GM12864 (cell line): ENCODE results near the gene AKNA.

ENCODE experiments used
- DNase-seq: peaks from one replicate; pipeline ENCODE4 v3.0.0-alpha.2; 2011; ENCODE audit warnings: low read depth
- H3K4me3 ChIP-seq: 2 replicates; pipeline ENCODE4 v1.5.1; 2011; ENCODE audit warnings: mild to moderate bottlenecking, low read depth, low read length, control low read depth
- TF ChIP-seq, protein P1 (sequence below): IDR thresholded peaks from 2 replicates; pipeline ENCODE4 v1.5.1; 2011; ENCODE audit warnings: low read depth, mild to moderate bottlenecking, moderate library complexity, low read length, control low read depth, inconsistent platforms; ENCODE audit errors: missing control alignments

AKNA gene

DNA sequence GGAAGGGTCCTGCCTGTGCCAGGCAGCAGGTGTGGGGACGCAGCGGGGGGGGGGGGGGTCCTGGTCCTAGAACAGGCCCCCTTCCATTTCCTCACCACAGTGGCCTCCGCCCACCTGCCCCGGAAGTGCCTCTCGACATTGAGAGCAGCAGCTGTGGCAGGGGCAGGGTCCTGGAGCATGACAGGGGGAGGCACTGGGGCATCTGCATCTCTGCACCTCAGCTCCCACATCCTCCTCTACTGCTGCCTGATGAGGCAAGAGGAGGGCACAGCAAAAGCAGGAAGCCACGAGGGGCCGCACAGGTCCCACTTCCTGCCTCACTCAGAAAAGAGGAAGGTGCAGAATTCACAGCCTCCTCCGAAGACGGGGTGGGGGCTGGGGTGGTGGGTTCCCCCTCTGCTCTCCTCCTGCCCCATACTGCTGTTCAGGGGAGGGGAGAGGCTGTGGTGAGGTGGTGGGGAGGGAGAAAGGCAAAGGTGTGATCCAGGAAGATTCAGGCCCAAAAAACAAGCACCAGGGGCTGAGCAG is 14.8 kb downstream of the AKNA start:
- TF ChIP-seq, protein P1, sequence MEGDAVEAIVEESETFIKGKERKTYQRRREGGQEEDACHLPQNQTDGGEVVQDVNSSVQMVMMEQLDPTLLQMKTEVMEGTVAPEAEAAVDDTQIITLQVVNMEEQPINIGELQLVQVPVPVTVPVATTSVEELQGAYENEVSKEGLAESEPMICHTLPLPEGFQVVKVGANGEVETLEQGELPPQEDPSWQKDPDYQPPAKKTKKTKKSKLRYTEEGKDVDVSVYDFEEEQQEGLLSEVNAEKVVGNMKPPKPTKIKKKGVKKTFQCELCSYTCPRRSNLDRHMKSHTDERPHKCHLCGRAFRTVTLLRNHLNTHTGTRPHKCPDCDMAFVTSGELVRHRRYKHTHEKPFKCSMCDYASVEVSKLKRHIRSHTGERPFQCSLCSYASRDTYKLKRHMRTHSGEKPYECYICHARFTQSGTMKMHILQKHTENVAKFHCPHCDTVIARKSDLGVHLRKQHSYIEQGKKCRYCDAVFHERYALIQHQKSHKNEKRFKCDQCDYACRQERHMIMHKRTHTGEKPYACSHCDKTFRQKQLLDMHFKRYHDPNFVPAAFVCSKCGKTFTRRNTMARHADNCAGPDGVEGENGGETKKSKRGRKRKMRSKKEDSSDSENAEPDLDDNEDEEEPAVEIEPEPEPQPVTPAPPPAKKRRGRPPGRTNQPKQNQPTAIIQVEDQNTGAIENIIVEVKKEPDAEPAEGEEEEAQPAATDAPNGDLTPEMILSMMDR = no peak
- DNase-seq = peak; percentile 90
- H3K4me3 ChIP-seq = no peak overlapping the region; the same call in 1 of the 2 replicates

DNA sequence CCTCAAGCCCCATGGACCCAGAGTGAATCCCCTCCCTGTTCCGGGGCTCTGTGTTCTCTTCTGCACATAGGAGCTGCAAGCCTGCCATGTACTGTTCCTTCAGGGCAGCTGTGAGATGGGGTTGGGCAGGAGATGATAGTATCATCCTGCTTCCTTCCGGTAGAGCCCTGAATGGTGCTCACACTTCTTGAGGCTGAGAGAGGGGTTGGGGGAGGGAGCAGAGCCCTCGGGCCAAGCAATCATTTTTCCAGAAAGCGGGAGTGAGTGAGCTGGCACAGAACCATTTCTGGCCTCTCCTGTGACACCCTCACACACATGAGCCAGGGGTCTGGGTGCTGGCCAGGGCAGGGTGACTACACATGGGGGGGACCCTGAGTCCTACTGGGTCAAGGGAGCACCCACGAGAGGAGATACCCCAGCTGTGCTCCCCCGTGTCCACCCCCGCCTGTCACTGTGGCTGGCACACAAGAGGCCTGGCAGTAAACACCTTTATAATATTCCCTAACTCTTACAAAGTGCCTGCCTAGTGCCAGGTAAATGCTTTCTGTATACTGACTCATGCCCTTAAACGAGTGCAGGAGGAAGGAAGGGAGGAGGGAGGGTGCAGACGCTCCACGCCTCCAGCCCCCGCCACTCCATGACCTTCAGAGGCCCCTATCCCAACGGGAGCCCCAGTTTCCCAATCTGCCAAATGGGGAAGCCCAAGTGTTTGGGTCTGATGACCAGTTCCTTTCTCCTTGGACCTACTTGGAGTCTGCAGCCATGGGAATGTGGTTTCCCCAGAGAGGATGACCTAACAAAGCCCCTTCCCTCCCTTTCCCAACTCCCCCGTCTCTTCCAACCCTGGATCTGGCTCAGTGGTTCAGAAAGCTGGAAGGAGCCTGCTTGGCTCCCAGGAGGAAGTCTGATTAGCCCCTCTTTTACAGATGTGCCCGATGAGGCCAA is 15.5 kb downstream of the AKNA start:
- peak overlapping the region; percentile 2; the same call in 1 of the 2 replicates for H3K4me3 ChIP-seq
- no peak for DNase-seq
- TF ChIP-seq, protein P1 = no peak

DNA sequence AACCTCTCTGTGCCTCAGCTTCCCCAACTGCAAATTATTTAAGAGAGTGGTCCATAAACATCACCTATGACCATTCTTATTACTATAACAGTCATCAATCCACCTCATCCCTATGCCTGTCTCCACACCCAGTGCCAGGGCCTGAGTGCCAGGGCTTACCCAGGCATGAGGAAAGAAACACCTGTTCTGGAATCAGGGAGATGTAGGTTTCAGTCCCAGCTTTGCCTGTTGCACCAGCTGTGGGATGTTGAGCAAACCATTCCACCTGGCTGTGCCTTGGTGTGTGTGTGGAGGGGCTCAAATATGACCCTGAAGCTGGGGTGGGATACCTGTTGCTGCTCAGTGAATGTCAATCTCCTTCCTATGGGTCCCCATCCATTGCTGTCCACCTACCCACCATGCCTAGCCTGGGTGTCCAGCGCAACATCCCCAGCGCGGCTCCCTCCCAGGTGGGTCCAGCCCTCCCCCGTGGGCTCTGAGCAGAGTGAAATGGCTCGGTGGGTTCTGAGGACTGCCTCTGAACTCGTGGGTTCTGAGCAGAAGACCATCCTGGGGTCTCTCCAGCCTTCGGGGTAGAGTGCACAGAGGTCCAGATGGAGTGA is 16.3 kb downstream of the AKNA start:
- no peak for DNase-seq
- no peak overlapping the region for H3K4me3 ChIP-seq
- TF ChIP-seq, protein P1 = no peak

DNA sequence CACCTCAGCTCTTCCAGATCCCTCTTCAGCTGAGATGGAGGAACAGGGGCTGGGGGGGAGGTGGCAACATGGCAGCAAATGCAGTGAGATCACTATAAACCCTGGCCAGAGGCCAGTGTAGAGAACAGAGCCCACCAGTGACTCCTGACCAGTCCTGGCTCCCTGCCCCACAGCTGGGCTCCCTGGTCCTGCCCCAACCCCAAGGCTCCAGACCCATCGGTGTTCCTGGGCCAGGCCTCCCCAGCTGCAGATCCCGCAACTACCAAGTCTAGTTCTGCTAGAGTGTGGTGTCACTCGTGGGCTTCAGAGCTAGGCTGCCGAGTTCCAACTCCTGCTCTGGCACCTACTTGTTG is 16.8 kb downstream of the AKNA start:
- no peak overlapping the region for H3K4me3 ChIP-seq
- DNase-seq = no peak
- TF ChIP-seq, protein P1 = no peak

DNA sequence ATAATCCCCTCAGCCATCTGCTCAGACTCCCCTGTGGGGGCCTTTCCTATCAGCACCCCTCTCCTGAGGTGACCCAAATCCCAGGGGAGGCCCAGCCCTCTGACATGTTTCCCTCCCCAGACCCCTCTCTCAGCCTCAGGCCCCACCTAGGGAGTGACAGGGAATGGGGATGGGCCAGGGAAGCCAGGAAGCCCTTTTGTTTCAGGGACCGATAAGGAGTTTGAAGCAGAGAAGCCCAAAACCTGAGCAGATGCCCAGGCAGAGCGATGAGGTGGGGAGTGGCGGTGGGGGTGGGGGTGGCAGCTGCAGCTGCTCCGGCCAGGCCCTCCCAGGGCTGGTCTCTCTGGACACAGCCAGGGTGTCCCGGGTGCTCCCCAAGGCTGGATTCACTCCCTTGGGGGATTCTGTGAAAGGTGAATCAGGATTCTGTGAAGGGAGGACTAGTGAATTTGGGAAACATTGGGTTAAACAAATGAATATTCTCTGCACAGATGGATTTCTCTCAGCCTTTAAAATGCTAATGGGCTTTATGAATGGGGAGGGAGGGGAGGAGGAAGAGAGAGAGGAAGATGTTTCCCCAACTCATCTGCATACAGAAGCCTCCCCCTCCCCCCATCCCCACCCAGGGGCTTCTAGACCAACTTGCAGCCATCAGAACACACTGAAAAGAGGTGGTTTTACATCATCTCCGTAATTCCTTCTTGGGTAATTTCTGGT is 17.4 kb downstream of the AKNA start:
- TF ChIP-seq, protein P1 = no peak
- H3K4me3 ChIP-seq = no peak overlapping the region
- no peak for DNase-seq

DNA sequence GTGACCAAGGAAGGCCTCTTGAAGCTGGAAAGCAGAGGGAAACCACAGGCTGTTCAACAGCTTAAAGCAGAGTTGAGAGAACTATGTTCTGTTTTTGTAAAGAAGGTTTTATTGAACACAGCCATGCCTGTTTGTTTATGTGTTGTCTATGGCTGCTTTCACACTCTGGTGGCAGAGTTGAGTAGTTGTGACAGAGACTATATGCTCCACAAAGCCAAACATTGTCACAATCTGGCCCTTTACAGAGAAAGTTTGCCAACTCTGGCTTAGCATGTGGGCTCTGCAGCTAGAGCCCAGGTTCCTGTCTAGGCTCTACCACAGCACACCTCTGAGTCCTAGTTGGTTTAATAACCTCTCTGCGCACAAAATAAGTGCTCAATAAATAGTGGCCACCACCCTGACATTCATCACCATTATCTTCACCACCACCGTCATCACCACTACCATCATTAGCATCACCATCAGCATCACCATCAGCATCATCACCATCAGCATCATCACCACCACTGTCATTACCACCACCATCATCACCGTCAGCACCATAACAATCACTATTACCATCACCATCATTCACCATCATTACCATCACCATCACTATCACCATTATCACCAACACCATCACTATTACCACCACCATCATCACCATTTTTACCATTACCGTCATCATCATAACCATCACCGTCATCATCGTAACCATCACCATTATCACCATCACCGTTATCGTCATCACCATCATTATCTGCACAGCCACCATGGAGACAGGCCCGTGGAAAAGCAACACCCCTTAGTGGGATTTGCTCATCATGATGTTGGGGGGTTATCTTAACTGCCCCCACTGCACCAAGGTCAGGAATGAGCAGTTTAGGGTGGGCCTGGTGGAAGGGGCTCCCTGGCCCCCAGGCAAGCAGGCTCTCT is 18.3 kb downstream of the AKNA start:
- TF ChIP-seq, protein P1 = no peak
- no peak for DNase-seq
- H3K4me3 ChIP-seq = no peak overlapping the region
